VCaP (cell line): Measurements from ENCODE around the gene MLH3.

Source experiments
- H3K27ac ChIP-seq: fragments of 450-650 bp; 2 replicates; pipeline ENCODE4 v1.5.1; 2017
- CTCF ChIP-seq: fragments of 450-650 bp; conservative IDR thresholded peaks from 2 replicates; pipeline ENCODE4 v1.5.1; 2017; ENCODE audit warnings: mild to moderate bottlenecking, moderate library complexity

The MLH3 gene

GRCh38 chr14:75030147-75030546 lies 21.1 kb downstream of the MLH3 start:
- no peak for TF ChIP-seq CTCF
- H3K27ac ChIP-seq, result no peak overlapping the region

- H3K27ac ChIP-seq, result no peak overlapping the region
- TF ChIP-seq CTCF, result no peak
Observed at GRCh38 chr14:75025876-75026275, 25.4 kb downstream of the MLH3 start.

GRCh38 chr14:75025082-75025481 lies 26.2 kb downstream of the MLH3 start:
- no peak overlapping the region for H3K27ac ChIP-seq
- no peak for TF ChIP-seq CTCF

- H3K27ac ChIP-seq, result no peak overlapping the region
- no peak for TF ChIP-seq CTCF
Observed at GRCh38 chr14:75023108-75023507, 28.2 kb downstream of the MLH3 start.

- no peak overlapping the region for H3K27ac ChIP-seq
- peak; percentile 41 for TF ChIP-seq CTCF
Observed at GRCh38 chr14:75022655-75023054, 28.6 kb downstream of the MLH3 start.

GRCh38 chr14:75018694-75019093 lies 32.6 kb downstream of the MLH3 start:
- no peak for TF ChIP-seq CTCF

GRCh38 chr14:75016815-75017214 lies 34.5 kb downstream of the MLH3 start:
- no peak overlapping the region for H3K27ac ChIP-seq
- no peak for TF ChIP-seq CTCF

More at GRCh38 chr14:75018694-75019093, 32.6 kb downstream of the MLH3 start:
- H3K27ac ChIP-seq, result peak overlapping the region; percentile 55

GRCh38 chr14:75015496-75015895 lies 35.8 kb downstream of the MLH3 start:
- no peak for TF ChIP-seq CTCF
- no peak overlapping the region for H3K27ac ChIP-seq
